ENCODE data around the gene SIGLECL1.

- TF ChIP-seq POLR2A (IDR thresholded peaks at IDR 0.05; ENCODE audit: low read length): no peak
- TF ChIP-seq GATA1 (IDR thresholded peaks at IDR 0.05; ENCODE audit: low read depth, low read length): no peak
Observed at GRCh38 chr19:51253088-51253806, 2.4 kb downstream of the SIGLECL1 start.
